Kidney capillary endothelial cell (primary cell): ENCODE results near the gene RUSF1.
"Not testable (repeated sequence)": the region's sequence is repeated elsewhere in the genome, so short reads cannot be mapped to it uniquely, and the experiment has no call there.

Experiments
- DNase-seq: peaks from one replicate; pipeline ENCODE4 v3.0.0-alpha.2; 2018; ENCODE audit warnings: low spot score

The RUSF1 gene

DNA sequence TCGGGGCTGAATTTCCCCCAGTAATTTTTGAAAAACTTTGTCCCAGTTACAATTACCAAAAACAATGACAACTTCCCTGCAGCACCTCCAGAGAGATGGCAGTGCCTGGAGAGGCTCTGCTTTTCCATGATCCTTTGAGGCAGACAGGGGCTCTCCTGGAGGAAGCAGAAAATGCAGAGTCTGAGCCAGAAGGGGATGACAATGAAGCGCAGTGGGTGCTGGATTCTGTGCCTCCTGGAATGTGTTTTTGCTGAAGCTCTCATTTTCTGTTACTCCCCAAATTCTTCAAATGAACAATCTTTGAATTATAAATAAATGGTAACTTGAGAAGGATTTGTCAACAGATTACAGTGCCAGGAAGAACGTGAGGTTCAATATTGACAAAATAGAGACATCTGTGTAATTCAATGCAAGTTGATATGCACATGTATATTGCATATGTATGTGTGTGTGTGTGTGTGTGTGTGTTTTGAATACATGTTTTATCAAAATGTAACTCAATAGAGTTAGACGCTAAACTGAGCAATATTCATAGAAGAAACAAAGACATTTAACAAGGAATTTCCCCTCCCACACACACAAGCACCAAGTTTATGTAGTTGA, 9.7 kb upstream of the RUSF1 start:
- no peak for DNase-seq

DNA sequence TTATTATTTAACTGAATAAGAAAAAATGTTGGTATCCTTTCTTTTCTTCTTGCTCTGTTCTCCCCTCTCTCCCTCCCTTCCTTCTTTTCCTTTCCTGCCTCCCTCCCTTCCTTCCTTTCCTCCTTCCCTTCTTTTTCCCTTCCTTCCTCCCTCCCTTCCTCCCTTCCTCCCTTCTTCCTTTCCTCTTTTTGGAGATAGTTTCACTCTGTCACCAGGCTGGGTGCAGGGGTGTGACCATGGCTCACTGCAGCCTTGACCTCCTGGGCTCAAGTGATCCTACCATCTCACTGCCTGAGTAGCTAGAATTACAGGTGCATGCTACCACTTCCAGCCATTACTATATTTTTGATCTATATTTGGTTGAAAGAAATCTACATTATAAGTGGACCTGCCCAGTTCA, 5.7 kb upstream of the RUSF1 start:
- DNase-seq = no peak

- DNase-seq = no peak
These were observed 4.9 kb upstream of the RUSF1 start for GRCh38 chr16:31513126-31513525.

GRCh38 chr16:31508706-31509195, 560 bp upstream of the RUSF1 start:
- DNase-seq = peak; percentile 17

GRCh38 chr16:31507617-31507928, 618 bp downstream of the RUSF1 start:
- no peak for DNase-seq

- no peak for DNase-seq
These were observed 2.7 kb downstream of the RUSF1 start for GRCh38 chr16:31505483-31505882.

DNA sequence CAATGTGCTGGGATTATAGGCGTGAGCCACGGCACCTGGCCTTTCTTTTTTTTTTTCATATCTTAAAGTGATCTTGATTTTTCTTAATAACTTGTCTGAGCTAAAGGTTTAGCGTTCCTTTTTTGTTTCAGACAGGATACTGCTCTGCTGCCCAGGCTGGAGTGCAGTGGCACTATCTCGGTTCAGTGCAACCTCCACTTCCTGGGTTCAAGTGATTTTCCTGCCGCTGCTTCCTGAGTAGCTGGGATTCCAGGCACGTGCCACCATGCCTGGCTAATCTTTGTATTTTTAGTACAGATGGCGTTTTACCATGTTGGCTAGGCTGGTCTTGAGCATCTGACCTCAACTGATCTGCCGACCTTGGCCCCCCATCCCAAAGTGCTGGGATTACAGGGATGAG, 4.0 kb downstream of the RUSF1 start:
- DNase-seq = no peak

DNA sequence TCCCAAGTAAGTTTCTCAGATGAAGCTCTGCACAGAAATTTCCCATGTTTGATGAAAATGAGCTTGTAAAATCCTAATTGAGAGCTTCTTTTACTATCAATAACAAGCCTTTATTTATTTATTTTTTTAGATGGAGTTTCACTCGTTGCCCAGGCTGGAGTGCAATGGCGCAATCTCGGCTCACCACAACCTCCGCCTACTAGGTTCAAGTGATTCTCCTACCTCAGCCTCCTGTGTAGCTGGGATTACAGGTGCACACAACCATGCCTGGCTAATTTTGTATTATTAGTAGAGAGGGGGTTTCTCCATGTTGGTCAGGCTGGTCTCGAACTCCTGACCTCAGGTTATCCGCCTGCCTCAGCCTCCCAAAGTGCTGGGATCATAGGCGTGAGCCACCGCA, 4.6 kb downstream of the RUSF1 start:
- DNase-seq = not testable (repeated sequence)

DNA sequence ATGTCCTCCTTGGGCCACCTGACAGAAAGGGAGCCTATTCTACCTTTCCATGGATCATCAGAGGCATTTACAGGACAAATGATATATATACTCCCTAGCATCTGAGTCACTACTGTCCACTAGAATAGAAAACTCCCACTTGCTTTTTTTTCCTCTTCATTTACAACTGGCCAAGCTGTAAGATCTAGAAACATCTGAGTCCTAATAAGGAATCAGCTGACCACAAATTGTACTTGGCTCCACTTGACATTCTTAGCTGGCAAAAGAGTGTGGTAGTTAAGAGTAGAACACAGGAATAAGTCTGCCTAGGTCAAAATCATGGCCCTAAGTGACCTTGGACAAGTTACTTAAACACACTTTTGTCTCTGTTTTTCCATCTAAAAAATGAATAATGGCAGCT, 5.2 kb downstream of the RUSF1 start:
- no peak for DNase-seq

GRCh38 chr16:31501966-31502348, 6.2 kb downstream of the RUSF1 start:
- DNase-seq = no peak

DNA sequence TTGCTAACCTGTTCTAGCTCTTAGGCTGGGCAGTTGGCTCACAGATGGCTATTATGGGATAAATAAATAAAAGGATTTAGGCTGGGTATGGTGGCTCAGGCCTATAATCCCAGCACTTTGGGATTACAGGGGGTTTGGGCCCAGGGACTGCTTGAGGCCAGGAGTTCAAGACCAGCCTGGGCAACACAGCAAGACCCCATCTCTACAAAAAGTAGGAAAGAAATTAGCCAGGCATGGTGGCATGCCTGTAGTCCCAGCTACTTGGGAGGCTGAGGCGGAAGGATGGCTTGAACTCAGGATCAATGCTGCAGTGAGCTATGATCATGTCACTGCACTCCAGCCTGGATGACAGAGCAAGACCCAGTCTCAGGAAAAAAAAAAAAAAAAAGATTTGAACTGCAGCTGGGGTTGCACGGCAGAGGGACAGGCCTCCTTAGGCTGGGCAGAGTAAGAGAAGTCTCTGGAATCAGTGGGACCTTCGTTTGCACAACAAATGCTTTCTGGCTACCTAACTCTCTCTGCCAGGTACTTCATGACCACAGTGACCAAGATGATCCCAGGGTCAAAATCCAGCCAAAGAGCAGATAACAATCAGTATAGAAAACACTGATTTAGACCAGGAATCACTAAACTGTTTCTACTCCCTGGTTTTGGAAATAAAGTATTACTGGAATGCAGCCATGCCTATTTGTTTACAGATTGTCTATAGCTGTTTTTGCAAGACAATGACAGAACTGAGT, 6.8 kb downstream of the RUSF1 start:
- DNase-seq = no peak

DNA sequence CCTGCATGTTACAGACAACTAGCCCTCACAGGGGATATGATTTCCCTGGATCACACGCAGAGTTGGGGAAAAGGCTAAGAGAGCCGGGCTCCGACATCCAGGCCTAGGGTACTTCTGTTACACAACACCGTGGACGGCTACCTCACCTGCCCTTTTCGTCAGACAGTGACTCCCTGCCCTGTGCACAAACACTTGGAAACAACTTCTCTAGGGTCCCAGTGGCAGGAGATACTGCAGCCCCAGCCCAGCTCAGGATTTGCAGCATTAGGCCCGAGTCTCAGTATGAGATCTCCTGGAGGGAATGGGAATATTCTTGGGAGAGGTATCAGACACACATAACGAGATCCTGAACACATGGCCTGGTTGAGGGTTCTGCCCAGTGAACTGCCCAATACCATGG, 8.3 kb downstream of the RUSF1 start:
- no peak for DNase-seq

DNA sequence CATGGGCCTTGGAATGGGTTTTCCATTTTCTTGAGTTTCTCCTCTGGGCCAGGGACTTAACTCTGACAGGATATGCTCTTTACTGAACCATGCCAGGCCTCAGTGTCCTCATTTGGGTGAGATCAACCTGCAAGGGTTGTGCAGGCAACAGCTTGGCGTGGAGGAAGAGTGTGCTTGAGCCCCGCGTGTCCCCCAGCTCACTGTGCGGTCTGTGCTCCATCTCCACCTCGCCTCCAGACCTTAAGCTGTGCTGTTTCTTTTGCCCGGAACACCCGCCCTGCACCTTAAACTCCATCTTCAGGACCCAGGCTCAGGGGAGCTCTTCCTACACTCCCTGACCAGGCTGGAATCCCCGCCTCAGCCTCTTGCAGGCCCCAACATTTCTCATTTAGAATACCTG, 9.7 kb downstream of the RUSF1 start:
- no peak for DNase-seq

DNA sequence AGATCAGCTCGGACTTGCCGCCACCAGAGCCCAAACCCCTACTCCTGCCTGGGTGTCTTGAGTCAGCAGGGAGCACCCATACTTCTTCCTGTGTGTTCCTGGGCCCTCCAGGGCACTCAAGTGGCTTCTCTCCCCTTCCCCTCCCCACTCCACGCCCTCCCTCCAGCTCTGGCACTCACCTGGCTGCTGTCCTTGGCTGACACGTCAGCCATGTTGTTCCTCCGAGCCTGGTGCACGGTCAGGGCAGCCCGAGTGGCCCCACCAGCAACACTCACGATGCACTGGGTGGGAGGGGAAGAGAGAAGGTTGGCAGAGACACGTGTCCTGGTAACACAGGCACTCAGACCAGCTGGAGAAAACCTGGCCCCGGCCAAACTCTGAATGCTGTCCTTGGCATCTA, 11.5 kb downstream of the RUSF1 start:
- no peak for DNase-seq

- no peak for DNase-seq
These were observed 14.6 kb downstream of the RUSF1 start for GRCh38 chr16:31493506-31494125.

DNA sequence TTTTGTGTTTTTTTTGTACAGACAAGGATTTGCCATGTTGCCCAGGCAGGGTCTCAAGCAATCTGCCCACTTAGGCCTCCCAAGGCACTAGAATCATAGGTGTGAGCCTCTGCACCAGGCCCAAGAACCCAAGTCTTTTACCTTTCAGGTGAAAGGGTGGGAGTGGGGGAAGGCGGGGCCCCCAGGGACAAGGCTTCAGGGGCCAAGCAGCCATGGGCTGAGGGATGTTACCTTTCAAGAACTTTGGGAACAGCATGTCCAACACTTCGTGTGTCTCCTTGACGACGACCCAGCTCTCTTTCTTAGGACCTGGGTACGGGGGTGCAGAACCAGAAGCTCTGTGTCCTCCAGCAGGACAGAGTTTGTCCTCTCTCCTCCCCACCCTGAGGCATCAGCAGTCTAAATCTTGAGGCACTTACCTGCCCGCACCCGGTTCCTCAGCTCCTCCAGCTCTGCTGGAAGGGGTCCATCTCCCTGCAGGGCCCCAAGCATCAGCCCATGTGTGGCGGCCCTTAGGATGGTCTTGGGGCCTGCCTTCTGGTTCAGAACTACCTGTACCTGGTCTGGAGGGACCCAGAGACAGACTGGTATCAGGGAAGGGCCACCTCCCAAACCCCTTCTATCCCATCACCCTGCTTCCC, 16.3 kb downstream of the RUSF1 start:
- DNase-seq = no peak

DNA sequence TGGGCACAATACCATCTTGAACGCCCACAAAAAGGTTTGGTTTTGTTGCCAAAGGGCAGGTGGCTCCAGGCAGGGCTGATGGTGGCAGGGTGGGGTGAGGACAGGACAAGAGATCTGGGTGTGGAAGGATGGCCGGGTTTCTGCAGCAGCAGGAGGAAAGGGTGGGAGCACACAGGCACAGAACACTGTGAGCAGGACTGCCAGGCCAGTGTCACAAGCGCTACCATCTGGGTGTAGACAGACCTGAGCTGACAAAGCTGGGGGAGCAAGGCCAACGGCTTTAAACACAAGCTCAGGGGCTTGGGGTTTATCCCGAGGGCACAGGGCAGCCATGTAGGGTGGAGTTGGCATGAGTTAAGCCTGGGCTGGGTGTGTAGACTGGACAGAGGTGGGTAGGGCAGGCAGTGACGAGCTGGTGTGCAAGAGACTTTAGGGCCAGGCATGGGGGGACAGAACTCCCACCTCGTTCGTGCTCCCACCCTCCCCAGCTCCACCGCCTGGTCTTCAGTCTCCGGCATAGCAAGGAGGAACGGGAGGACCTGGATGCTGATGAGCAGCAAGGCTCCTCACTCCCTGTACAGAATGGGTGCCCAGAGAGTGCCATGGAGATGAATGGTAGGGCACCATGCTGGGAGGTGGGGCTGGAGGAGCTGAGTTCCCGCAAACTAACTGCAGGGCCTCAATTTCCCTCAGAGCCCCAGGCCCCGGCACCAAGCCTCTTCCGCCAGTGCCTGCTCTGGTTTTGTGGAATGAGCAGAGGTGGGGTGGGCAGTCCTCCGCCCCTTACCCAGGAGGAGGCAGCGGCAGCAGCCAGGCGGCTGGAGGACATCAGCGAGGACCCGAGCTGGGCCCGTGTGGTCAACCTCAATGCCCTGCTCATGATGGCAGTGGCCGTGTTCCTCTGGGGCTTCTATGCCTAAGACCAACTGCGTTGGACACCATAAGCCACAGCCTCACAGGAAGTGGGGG, 18.3 kb downstream of the RUSF1 start:
- no peak for DNase-seq

- DNase-seq = no peak
These were observed 19.0 kb downstream of the RUSF1 start for GRCh38 chr16:31489298-31489564.

DNA sequence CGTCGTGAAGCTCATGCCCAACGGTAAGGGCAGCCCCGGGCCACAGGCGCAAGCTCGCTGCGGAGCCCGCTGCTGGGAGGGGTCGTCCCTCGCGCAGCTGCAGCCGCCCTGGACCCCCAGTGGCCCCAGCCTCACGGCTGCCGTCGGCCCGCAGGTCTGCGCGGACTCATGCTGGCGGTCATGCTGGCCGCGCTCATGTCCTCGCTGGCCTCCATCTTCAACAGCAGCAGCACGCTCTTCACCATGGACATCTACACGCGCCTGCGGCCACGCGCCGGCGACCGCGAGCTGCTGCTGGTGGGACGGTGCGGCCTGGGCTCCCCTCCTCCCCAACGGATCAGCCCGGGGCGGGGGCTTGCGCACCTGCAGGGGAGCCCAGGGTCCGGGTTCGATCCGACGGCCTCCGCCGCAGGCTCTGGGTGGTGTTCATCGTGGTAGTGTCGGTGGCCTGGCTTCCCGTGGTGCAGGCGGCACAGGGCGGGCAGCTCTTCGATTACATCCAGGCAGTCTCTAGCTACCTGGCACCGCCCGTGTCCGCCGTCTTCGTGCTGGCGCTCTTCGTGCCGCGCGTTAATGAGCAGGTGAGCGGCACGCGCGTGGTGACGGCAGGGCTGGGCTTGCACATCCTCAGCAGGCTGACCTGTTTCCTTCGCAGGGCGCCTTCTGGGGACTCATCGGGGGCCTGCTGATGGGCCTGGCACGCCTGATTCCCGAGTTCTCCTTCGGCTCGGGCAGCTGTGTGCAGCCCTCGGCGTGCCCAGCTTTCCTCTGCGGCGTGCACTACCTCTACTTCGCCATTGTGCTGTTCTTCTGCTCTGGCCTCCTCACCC, 19.5 kb downstream of the RUSF1 start:
- DNase-seq = no peak

DNA sequence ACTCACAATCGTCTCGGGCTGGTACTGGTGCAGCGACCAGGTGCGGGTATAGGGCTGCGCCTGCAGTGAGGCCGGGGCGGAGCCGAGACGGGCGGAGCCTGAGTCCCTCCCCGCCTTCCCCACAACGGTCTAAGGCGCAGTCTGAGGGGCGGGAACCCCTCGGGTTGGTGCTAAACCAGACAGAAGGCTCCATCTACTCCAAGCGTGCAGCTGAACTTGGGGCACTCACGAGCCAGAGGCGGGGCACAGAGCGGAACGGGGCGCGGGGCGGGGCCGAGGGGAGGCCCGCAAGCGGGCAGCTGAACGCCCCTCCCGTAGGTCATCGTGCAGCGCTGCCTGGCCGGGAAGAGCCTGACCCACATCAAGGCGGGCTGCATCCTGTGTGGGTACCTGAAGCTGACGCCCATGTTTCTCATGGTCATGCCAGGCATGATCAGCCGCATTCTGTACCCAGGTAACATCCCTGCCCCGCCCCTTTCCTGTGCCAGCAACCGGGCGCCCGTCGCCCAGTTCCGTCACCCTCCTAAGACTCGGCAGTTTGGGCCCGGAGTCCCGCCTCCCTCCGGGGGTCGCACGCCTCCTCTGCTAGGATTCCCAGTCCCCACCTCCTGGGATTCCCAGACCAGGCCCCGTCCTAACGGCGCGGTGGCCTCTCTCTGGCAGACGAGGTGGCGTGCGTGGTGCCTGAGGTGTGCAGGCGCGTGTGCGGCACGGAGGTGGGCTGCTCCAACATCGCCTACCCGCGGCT, 20.3 kb downstream of the RUSF1 start:
- no peak for DNase-seq
